HG03457 (cell line): ENCODE measurements around the gene RHPN2.
"Not testable (repeated sequence)": the region's sequence is repeated elsewhere in the genome, so short reads cannot be mapped to it uniquely, and the experiment has no call there.

ENCODE experiments used
- ATAC-seq: cut with Tn5 transposase; IDR thresholded peaks from one replicate; pipeline ENCODE4 v1.9.1; 2021; ENCODE audit warnings: moderate number of reproducible peaks; ENCODE audit not compliant: unreplicated experiment

RHPN2 gene

GRCh38 chr19:33032218-33032781 is 32.4 kb downstream of the RHPN2 start:
- ATAC-seq: no peak

DNA sequence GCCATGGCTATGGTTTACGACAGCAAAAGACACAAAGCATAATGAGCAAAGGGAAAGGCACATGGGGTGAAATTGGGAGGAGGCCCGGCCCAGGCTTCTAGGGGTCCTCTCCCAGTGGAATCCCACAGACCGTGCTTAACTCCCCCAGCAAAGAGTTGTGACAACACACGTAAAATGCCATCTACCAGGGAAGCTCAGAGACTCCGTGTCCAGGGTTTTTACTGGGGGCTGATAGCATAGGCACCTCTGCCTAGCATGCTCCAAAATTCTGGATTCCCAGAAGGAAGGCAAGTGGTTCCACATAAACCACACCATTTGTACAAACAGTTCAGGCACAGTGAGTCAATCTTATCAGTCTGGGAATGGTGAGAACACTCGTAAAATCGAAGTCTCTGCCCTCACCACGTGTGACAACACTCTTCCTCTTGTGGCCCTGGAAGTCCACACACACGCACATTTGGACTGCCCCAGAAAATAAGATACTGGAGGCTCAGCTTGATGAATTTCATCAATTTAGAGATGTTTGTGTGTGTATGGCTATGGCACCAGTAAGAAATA is 34.9 kb downstream of the RHPN2 start:
- no peak for ATAC-seq

DNA sequence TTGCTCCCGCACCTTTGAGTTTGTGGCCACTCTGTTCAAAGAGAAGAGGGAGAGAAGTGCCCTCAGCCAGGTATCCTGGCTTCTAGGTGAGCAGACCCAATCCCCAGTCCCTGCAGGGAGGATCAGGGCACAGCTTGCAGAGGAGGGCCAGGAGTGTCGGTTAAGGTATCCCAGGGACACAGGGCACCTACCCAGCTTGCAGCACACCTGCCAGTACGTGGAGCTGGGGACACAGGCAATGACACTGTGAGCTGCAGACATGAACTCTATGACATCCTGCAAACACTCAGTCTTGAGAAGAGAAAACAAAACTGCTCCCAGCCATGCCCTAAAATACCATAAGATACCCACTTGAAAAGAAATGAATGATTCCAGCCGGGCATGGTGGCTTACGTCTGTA is 38.1 kb downstream of the RHPN2 start:
- ATAC-seq: not testable (repeated sequence)

DNA sequence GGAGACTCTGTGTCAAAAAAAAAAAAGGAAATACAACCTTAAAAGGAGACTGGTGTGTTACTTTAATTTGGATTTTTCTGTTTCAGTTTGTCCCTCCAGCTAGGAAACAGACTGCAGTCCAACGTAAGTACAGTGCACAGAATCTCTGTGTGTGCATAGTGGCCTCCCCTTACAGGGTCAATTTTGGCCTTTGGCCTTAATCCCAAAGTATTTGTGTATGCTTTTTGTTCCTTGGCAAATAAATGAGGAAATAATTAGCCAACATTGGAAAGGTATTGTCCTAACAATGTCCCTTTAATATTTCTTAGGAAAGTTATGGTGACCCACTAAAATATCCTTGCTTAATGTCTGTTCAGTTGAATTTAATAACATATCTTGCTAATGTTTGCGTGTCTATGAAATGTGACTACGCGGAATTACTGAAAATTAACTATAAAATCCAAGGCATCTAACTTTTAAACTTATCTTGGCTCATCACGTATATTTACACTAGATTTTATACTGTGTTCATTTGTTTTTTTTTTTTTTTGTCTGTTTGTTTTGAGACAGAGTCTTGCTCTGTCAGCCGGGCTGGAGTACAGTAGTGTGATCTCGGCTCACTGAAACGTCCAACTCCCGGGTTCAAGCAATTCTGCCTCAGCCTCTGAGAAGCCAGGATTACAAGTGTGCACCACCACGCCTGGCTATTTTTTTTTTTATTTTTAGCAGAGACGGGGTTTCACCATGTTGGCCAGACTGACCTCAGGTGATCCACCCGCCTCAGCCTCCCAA is 39.0 kb downstream of the RHPN2 start:
- not testable (repeated sequence) for ATAC-seq

GRCh38 chr19:33024398-33024797 is 40.3 kb downstream of the RHPN2 start:
- no peak for ATAC-seq

DNA sequence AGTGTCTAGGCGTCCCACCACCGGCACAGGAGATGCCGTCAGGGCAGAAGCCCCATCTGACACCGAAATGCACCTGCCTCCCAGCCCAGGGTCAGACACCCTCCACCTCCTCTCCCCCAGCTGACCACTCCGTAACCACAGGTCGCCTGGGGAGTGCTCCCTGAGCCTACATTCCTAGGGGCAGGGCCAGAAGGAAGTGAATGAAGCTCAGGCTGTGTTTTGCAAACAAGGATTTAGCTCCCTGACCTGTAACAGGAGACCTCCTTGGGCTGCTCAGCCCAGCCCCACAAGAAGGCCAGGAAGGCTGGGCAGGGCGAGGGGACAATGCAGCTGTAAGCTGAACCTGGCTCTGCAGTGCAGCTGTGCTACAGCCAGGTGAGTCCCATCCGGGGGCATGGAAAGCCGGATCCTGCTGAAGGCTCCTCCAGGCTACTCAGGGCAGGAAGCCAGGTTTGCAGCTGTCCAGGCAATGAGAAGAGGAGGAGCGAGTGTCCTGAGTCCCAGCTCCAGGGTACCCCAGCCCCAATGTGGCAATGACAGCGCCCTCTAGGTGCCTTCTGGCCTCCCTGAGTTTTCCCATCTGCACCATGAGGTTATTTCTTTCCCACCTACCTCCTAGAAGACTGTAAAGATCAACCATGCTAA is 42.1 kb downstream of the RHPN2 start:
- no peak for ATAC-seq

DNA sequence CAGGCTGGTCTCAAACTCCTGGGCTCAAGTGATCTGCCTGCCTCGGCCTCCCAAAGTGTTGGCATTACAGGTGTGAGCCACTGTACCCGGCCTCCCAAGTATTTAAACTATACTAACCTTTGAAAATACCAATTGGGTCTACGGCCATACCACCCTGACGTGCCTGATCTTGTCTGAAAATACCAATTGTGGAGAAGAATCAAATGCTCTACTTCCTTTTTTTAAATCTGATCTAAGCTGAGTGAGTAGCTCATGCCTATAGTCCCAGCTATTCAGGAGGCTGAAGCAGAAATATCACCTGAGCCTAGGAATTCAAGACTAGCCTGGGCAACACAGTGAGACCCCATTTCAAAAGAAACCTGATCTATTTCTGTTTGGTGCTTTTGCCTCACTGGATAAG is 53.8 kb downstream of the RHPN2 start:
- not testable (repeated sequence) for ATAC-seq

GRCh38 chr19:33008738-33009137 is 56.0 kb downstream of the RHPN2 start:
- no peak for ATAC-seq

DNA sequence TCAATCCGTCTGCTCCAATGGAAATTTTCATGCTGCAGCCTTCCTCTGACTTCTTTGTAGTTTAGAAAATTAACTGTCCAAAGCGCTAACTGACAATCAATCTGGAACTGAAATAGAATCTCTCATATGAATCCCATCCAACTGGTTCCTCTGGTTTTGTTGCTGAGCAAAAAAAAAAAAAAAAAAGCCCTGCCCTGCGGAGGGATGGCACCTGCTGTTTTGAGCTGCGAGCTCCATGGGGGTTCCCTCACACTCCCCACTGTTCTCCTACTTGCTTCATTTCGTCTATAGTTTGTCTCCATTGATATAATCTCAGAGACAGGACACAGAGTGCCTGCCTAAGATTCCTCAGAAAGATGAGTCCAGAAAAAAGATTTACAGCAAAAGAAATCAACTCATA is 59.2 kb downstream of the RHPN2 start:
- no peak for ATAC-seq

GRCh38 chr19:33003424-33004024 is 61.2 kb downstream of the RHPN2 start:
- ATAC-seq: not testable (repeated sequence)

DNA sequence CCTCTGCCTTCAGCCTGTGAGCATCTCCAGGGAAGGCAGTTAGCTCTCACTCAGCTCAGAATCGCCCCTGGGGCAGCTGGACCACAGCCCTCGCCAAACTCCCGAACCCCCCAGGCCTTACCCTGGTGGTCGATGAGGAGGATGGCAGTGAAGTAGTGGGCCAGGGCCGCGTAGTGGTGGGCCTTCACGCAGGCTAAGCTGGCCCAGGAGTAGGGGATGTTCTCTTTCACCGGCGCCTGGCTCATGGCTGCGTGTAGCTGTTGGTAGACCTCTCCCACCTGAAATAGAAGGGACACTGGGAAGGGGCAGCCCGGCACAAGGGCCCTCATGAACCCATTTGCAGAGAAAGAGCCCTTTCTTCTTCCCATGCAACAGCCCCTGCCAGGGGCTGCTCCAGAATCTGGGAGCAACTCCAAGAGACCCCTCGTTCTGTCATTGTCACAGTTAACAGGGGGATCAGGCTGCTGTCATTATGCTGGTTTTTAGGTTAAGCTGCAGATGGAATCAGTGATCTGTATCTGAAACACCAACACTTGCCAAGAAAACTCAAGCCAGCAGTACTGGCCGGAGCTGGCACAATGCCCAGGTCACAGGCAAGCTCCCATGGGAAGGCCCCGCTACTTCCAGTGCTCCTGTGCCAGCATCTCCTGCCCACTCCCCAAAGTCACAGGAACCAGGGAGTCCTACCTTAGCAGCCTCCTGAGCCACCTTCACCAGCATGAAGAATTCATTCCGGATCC is 62.4 kb downstream of the RHPN2 start:
- not testable (repeated sequence) for ATAC-seq

GRCh38 chr19:33000910-33001309 is 63.8 kb downstream of the RHPN2 start:
- no peak for ATAC-seq

GRCh38 chr19:33000510-33000909 is 64.2 kb downstream of the RHPN2 start:
- no peak for ATAC-seq

DNA sequence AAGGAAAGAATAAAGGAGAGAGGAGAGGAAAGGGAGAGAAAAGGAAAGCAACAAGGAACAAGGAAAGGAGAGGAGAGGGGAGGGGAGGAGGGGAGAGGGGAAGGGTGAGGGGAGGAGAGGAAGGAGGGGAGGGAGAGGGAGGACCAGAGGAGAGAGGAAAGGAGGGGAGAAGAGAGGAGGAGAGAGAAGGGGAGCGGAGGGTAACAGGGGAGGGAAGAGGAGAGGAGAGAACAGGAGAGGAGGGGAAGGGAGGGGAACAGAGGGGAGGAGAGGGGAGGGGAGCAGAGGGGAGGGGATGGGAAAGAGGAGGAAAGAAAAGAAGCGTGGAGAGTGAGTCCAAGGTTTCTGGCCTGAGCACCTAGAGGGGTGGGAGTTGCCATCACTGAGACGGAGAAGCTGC is 66.0 kb downstream of the RHPN2 start:
- no peak for ATAC-seq

DNA sequence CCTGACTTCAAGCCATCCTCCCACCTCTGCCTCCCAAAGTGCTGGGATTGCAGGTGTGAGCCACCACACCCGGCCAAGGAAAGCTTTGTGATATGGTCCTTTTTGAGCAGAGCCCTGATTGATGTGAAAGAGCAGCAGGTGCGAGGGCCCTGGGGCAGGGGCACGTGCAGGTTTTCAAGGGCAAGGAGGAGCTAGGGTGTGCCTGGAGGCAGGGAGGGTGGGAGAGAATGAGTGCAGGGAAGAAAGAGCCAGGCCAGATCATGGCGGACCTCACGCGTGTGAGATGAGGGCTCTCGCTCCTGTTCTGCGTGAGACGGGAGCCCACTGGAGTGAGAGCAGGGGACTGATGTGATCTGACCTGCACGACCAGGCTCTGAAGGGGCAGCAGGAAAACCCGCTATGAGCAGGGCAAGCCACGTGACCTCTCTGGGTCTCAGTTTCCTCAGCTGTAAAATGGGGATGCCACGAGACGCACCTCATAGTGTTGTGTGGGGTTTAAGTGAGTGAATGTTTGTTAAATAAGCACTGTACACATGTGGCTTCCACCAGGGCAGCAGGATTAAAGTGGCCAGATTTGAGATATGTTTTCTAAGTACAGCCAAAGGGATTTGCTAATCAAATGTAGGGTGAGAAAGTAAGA is 66.9 kb downstream of the RHPN2 start:
- no peak for ATAC-seq

- not testable (repeated sequence) for ATAC-seq
Measured at GRCh38 chr19:32997061-32997464, 67.6 kb downstream of the RHPN2 start.

DNA sequence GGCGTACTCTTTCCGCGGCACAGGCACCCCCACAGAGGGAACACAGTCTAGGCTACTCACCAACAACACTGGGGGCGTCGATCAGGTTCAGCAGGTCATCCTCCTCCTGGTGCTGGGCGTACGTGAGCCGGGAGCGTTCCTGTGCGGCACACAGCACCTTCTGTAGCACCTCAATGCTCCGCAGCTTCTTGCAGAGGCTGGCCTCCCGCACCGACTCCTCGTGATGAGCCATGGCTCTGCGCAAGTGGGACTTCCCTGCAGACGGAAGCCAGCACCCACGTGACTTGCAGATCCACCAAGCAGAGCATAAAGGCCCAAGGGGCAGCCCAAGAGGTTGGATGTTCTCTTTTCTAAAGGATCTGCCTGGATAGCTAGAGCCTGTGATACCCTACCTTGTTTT is 68.7 kb downstream of the RHPN2 start:
- not testable (repeated sequence) for ATAC-seq

- ATAC-seq: no peak
Measured at GRCh38 chr19:32988724-32989123, 76.0 kb downstream of the RHPN2 start.

- not testable (repeated sequence) for ATAC-seq
Measured at GRCh38 chr19:32988254-32988653, 76.4 kb downstream of the RHPN2 start.

GRCh38 chr19:32982488-32982887 is 82.2 kb downstream of the RHPN2 start:
- ATAC-seq: not testable (repeated sequence)
